ENCODE measurements around the gene SLC12A1.

The SLC12A1 gene

GRCh38 chr15:48177766-48178647, 28.1 kb upstream of the SLC12A1 start, which contains the start of gene MYEF2:
TSS of gene MYEF2 (minus strand) at chr15:48178295. CDS start at chr15:48178237, 58 bp downstream.
- no peak for TF ChIP-seq CTCF (IDR thresholded peaks at IDR 0.05; ENCODE audit: extremely low read depth, insufficient read depth, missing control alignments)
- peak; percentile 83 for DNase-seq (ENCODE audit: low spot score)
- in situ Hi-C loops (cut with MboI; ENCODE audit: low pct_unique_long_range_greater_than_20kb, low sequenced_read_pairs, unreplicated experiment): no loop called here

DNA sequence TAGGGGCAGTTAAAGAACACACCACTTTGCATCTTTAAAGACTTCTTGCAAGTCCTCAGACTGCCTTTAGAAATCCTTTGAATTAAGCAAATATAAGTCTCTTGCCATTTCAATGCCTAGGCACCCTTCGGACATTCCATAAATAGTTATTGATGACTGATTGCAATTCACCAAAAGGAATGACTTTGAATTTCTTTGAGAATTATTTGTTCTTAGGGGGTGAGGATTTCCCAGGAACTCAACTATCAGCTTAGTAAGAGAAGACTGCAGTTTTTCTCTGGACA, 27.5 kb upstream of the SLC12A1 start:
- no peak for TF ChIP-seq CTCF (IDR thresholded peaks at IDR 0.05; ENCODE audit: extremely low read depth, insufficient read depth, missing control alignments)
- in situ Hi-C loops (cut with MboI; ENCODE audit: low pct_unique_long_range_greater_than_20kb, low sequenced_read_pairs, unreplicated experiment): no loop called here
- no peak for DNase-seq (ENCODE audit: low spot score)

DNA sequence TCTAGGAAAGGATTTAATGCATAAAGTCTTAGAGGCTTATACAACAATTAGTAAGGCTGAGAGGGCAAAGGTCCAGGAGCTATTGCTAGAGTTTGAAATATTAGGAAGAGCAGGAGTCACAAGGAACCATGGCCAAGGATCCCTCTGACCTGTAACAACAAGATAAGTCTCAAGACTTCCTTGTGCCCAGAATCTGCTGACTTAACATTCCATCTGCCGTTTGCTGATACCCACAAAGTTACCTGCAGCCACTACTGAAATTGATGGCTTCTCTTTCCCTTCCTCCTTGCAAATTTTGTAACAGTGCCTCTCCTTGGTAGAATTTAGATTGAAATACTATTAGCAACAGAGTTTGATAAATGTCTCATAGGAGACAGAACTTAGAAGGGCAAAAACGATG, 23.4 kb upstream of the SLC12A1 start:
- no peak for DNase-seq (ENCODE audit: low spot score)
- in situ Hi-C loops (cut with MboI; ENCODE audit: low pct_unique_long_range_greater_than_20kb, low sequenced_read_pairs, unreplicated experiment): no loop called here
- TF ChIP-seq CTCF (IDR thresholded peaks at IDR 0.05; ENCODE audit: extremely low read depth, insufficient read depth, missing control alignments): no peak

GRCh38 chr15:48185529-48185928, 20.6 kb upstream of the SLC12A1 start:
- no peak for DNase-seq (ENCODE audit: low spot score)
- in situ Hi-C loops (cut with MboI; ENCODE audit: low pct_unique_long_range_greater_than_20kb, low sequenced_read_pairs, unreplicated experiment): no loop called here
- TF ChIP-seq CTCF (IDR thresholded peaks at IDR 0.05; ENCODE audit: extremely low read depth, insufficient read depth, missing control alignments): no peak

GRCh38 chr15:48186271-48186670, 19.8 kb upstream of the SLC12A1 start:
- in situ Hi-C loops (cut with MboI; ENCODE audit: low pct_unique_long_range_greater_than_20kb, low sequenced_read_pairs, unreplicated experiment): no loop called here
- no peak for TF ChIP-seq CTCF (IDR thresholded peaks at IDR 0.05; ENCODE audit: extremely low read depth, insufficient read depth, missing control alignments)
- no peak for DNase-seq (ENCODE audit: low spot score)

GRCh38 chr15:48190932-48191573, 15.0 kb upstream of the SLC12A1 start:
- peak; percentile 25 for DNase-seq (ENCODE audit: low spot score)
- TF ChIP-seq CTCF (IDR thresholded peaks at IDR 0.05; ENCODE audit: extremely low read depth, insufficient read depth, missing control alignments): no peak
- in situ Hi-C loops (cut with MboI; ENCODE audit: low pct_unique_long_range_greater_than_20kb, low sequenced_read_pairs, unreplicated experiment): no loop called here
